NB4 (cell line): ENCODE results near the gene CCT5.

Experiments used
- DNase-seq: peaks from one replicate; pipeline ENCODE4 v3.0.0; 2010; ENCODE audit warnings: low read depth
- H3K4me3 ChIP-seq: one replicate; pipeline ENCODE4 v1.5.1; 2011; ENCODE audit warnings: mild to moderate bottlenecking, low read depth, low read length, moderate library complexity
- MYC ChIP-seq: IDR thresholded peaks from 2 replicates; pipeline ENCODE4 v1.6.1; 2011; ENCODE audit warnings: low read depth, low read length
- POLR2A ChIP-seq: IDR thresholded peaks from 2 replicates; pipeline ENCODE4 v1.6.1; 2011; ENCODE audit warnings: mild to moderate bottlenecking; ENCODE audit not compliant: insufficient read length; ENCODE audit errors: extremely low read depth
- TF ChIP-seq, protein P1 (sequence below): IDR thresholded peaks from one replicate; pipeline ENCODE4 v1.5.1; 2012; ENCODE audit warnings: low read depth, low read length
- TF ChIP-seq, protein P2 (sequence below): IDR thresholded peaks from 2 replicates; pipeline ENCODE4 v1.6.1; 2011; ENCODE audit warnings: low read depth, low read length

CCT5 gene

DNA sequence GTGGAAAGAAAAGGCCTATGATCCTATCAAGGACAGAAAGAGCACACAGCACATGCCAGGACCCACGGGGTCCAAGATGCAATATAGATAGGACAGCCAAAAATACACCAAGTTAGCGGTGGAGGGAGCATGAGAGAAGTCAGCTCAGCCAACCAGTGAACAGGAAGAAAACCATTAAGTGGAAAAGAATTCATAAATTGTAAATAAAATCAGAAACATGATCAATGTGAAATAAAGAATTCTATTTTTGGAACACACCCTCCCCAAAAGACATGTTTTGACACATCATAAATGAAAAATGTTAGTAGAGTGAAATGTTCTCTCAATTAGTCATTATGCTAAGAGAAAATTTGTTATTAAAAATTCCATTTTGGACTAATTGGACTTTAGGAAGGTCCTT lies 36.0 kb upstream of the CCT5 start:
- H3K4me3 ChIP-seq, result no peak overlapping the region
- DNase-seq, result no peak
- TF ChIP-seq, protein P1, sequence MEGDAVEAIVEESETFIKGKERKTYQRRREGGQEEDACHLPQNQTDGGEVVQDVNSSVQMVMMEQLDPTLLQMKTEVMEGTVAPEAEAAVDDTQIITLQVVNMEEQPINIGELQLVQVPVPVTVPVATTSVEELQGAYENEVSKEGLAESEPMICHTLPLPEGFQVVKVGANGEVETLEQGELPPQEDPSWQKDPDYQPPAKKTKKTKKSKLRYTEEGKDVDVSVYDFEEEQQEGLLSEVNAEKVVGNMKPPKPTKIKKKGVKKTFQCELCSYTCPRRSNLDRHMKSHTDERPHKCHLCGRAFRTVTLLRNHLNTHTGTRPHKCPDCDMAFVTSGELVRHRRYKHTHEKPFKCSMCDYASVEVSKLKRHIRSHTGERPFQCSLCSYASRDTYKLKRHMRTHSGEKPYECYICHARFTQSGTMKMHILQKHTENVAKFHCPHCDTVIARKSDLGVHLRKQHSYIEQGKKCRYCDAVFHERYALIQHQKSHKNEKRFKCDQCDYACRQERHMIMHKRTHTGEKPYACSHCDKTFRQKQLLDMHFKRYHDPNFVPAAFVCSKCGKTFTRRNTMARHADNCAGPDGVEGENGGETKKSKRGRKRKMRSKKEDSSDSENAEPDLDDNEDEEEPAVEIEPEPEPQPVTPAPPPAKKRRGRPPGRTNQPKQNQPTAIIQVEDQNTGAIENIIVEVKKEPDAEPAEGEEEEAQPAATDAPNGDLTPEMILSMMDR, result no peak
- TF ChIP-seq, protein P2, sequence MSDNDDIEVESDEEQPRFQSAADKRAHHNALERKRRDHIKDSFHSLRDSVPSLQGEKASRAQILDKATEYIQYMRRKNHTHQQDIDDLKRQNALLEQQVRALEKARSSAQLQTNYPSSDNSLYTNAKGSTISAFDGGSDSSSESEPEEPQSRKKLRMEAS, result no peak
- TF ChIP-seq POLR2A (no peak), MYC (no peak)

DNA sequence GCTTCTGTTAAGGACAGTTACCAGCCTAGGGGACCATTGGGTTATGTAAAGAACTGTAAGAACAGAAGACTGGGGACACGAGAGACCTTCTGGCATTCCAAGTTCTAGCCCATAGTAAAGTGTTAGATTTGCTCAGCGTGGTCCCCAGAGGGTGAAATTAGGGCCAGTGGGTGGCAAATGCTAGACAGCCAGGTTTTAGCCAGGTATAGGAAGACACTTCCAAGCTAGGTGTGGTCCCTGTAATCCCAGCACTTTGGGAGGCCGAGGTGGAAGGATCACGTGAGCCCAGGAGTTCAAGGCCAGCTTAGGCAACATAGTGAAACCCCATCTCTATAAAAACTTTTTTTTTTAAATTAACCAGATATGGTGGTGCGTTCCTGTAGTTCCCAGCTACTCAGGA lies 34.7 kb upstream of the CCT5 start:
- no peak overlapping the region for H3K4me3 ChIP-seq
- DNase-seq, result no peak
- TF ChIP-seq, protein P1, result no peak
- TF ChIP-seq POLR2A, result no peak
- TF ChIP-seq, protein P2, result no peak
- no peak for TF ChIP-seq MYC

DNA sequence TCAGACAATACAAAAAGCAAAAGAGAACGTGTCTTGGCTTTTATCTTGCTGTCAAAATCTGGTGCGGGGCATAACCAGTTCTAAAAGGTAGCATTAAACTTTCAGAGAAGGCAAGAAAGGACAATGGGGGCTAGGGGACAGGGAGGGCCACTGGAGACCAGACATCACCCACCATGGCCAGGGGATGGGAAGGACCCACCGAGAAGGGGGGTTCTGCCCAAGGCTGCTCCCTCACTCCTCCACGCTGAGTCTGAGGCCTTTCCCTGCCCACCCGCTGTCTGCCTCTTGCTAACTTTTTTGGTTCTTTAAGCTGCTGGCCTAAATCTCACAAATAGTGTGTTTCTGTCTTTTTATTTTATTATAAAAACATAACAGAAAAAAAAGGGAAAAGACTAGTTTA lies 34.0 kb upstream of the CCT5 start:
- no peak for DNase-seq
- no peak overlapping the region for H3K4me3 ChIP-seq
- TF ChIP-seq, protein P1, result no peak
- no peak for TF ChIP-seq MYC
- TF ChIP-seq, protein P2, result no peak
- no peak for TF ChIP-seq POLR2A

DNA sequence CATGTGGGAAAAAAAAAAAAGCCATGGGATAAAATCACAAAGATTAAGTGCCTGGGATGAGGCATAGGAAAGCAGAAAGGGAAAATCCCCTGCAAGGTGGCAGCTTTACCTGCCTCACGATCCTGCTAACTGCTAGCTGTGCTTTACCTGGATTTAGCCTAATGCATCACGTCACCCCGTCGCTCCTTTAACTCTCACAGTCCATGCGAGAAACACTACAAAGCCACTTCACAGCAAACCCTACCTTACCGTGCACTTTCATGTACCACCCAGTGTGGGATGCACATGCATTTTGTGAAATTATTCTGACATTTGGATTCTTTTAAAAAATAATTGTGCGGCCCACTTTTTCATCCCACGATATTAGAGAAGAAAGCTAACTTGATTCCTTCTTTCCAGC lies 31.4 kb upstream of the CCT5 start:
- no peak for DNase-seq
- no peak overlapping the region for H3K4me3 ChIP-seq
- TF ChIP-seq, protein P2, result no peak
- no peak for TF ChIP-seq MYC
- TF ChIP-seq, protein P1, result no peak
- TF ChIP-seq POLR2A, result no peak

DNA sequence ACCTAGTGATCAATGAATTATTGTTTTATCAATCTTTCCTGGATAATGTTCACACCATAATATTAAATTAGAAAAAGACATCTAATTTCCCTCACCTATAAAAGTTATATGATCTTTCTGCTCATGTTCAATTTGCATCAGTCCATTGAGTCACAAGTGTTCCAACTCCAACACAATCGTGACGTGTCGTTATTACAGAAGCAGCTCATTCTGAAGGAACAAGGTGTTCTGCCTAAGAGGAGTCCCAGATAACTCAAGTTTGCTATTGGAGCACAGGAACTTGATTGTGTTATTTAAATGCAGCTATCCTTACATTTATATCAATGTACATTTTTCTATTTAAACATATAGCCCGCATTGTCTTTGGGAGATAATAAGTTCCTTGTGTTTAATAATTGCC lies 31.0 kb upstream of the CCT5 start:
- no peak overlapping the region for H3K4me3 ChIP-seq
- no peak for DNase-seq
- TF ChIP-seq, protein P1, result no peak
- TF ChIP-seq POLR2A (no peak), MYC (no peak)
- TF ChIP-seq, protein P2, result no peak

DNA sequence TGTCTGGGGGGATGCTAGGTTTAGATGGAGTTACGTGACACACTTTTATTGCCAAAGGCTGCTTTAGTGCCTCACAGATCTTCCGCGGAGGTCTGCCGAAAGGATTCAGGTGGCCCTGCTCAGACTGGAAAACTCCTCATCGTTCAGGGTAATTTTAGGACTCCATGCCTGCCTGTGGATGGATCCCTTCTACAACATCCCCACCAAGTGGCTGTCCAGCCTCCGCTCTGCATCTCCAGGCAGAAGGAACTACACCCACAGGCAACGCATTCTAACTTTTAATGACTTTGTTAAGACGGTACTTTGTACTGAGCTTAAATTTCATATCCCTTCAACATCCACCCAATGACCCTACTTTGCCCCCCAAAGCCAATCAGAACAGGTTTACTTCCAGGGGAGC lies 29.8 kb upstream of the CCT5 start:
- DNase-seq, result no peak
- H3K4me3 ChIP-seq, result no peak overlapping the region
- TF ChIP-seq, protein P2, result no peak
